ENCODE results near the gene PKNOX2.

PKNOX2 gene

GRCh38 chr11:125164422-125165110 is at the start of gene PKNOX2:
Gene PKNOX2, plus strand, starts transcription at chr11:125164751. Its CDS starts 186,555 bp downstream, at chr11:125351306.
- peak; percentile 93 for DNase-seq (ENCODE audit: low spot score)

- no peak for DNase-seq (ENCODE audit: low spot score)
Measured at GRCh38 chr11:125117429-125117828, 47.1 kb upstream of the PKNOX2 start.

- DNase-seq (ENCODE audit: low spot score), result no peak
Measured at GRCh38 chr11:125123194-125123946, 41.2 kb upstream of the PKNOX2 start.

- DNase-seq (ENCODE audit: low spot score), result no peak
Measured at GRCh38 chr11:125123947-125124617, 40.5 kb upstream of the PKNOX2 start.

- DNase-seq (ENCODE audit: low spot score), result no peak
Measured at GRCh38 chr11:125124618-125124992, 39.9 kb upstream of the PKNOX2 start.

GRCh38 chr11:125128450-125128849 is 36.1 kb upstream of the PKNOX2 start:
- no peak for DNase-seq (ENCODE audit: low spot score)

- no peak for DNase-seq (ENCODE audit: low spot score)
Measured at GRCh38 chr11:125129316-125129993, 35.1 kb upstream of the PKNOX2 start.

GRCh38 chr11:125132071-125132470 is 32.5 kb upstream of the PKNOX2 start:
- no peak for DNase-seq (ENCODE audit: low spot score)

GRCh38 chr11:125132596-125132995 is 32.0 kb upstream of the PKNOX2 start:
- no peak for DNase-seq (ENCODE audit: low spot score)

GRCh38 chr11:125136001-125136400 is 28.6 kb upstream of the PKNOX2 start:
- DNase-seq (ENCODE audit: low spot score), result no peak

- DNase-seq (ENCODE audit: low spot score), result no peak
Measured at GRCh38 chr11:125138966-125139365, 25.6 kb upstream of the PKNOX2 start.

GRCh38 chr11:125139778-125140177 is 24.8 kb upstream of the PKNOX2 start:
- no peak for DNase-seq (ENCODE audit: low spot score)

GRCh38 chr11:125140233-125140632 is 24.3 kb upstream of the PKNOX2 start:
- no peak for DNase-seq (ENCODE audit: low spot score)

- no peak for DNase-seq (ENCODE audit: low spot score)
Measured at GRCh38 chr11:125141178-125141577, 23.4 kb upstream of the PKNOX2 start.

- peak; percentile 77 for DNase-seq (ENCODE audit: low spot score)
Measured at GRCh38 chr11:125141686-125142535, 22.6 kb upstream of the PKNOX2 start.

GRCh38 chr11:125146232-125146631 is 18.3 kb upstream of the PKNOX2 start:
- DNase-seq (ENCODE audit: low spot score), result no peak

GRCh38 chr11:125147280-125147679 is 17.3 kb upstream of the PKNOX2 start:
- no peak for DNase-seq (ENCODE audit: low spot score)

- no peak for DNase-seq (ENCODE audit: low spot score)
Measured at GRCh38 chr11:125148011-125148410, 16.5 kb upstream of the PKNOX2 start.

- no peak for DNase-seq (ENCODE audit: low spot score)
Measured at GRCh38 chr11:125148743-125149142, 15.8 kb upstream of the PKNOX2 start.

- DNase-seq (ENCODE audit: low spot score), result no peak
Measured at GRCh38 chr11:125153837-125154236, 10.7 kb upstream of the PKNOX2 start.

- peak; percentile 49 for DNase-seq (ENCODE audit: low spot score)
Measured at GRCh38 chr11:125154378-125155099, 10.0 kb upstream of the PKNOX2 start.

Measured in left forelimb (tissue), 1 donor.